PC-9 (cell line): ENCODE measurements around the gene HHLA2. TPM values are rescaled to one million over a fixed set of nuclear protein-coding genes. Genes with fewer than 3 reads are reported as not detected.
"Not testable (repeated sequence)": the region's sequence is repeated elsewhere in the genome, so short reads cannot be mapped to it uniquely, and the experiment has no call there.

Experiments used
- BruUV-seq: library from RNA; stranded (reverse); fragments of 400-500 nt; replicated peaks from 2 replicates; lab custom pipeline; 2021; lab: Mats Ljungman, UMichigan
- CTCF ChIA-PET: fragments of 300-600 bp; sonication (Branson Sonifier 250); formaldehyde crosslinking; loops from one replicate; lab custom pipeline; 2022; ENCODE audit warnings: antibody characterized with exemption; lab: Charles Lee
- POLR2A ChIA-PET: fragments of 300-600 bp; sonication (Branson Sonifier 250); formaldehyde crosslinking; loops from one replicate; lab custom pipeline; 2022; ENCODE audit warnings: antibody characterized with exemption; ENCODE audit not compliant: unreplicated experiment; lab: Charles Lee
- DNase-seq, 2 experiments: peaks; one replicate each; pipeline versions ENCODE4 v3.0.0 to v3.0.0-alpha.2; 2015 to 2022; ENCODE audit warnings: mixed read lengths in 1 of 2
- H2AFZ ChIP-seq: fragments of 200-600 bp; sonication (generic); 2 replicates; pipeline ENCODE4 v1.8.1; 2017; ENCODE audit warnings: antibody characterized with exemption
- H3F3A ChIP-seq: fragments of 200-600 bp; sonication (generic); 2 replicates; pipeline ENCODE4 v1.8.1; 2017; ENCODE audit warnings: antibody characterized with exemption, mild to moderate bottlenecking, low read depth; ENCODE audit not compliant: insufficient read depth
- H3K27ac ChIP-seq: fragments of 200-600 bp; sonication (generic); 2 replicates; pipeline ENCODE4 v1.6.1; 2016; ENCODE audit warnings: mixed run types
- H3K27me3 ChIP-seq: fragments of 200-600 bp; sonication (generic); 2 replicates; pipeline ENCODE4 v1.6.1; 2016; ENCODE audit warnings: low read depth, mixed run types; ENCODE audit not compliant: insufficient read depth
- H3K36me3 ChIP-seq: fragments of 200-600 bp; sonication (generic); 2 replicates; pipeline ENCODE4 v1.6.1; 2016; ENCODE audit warnings: low read depth, mixed run types
- H3K4me1 ChIP-seq: fragments of 200-600 bp; sonication (generic); replicated peaks from 2 replicates; pipeline ENCODE4 v1.6.1; 2016; ENCODE audit warnings: mixed run types; ENCODE audit not compliant: insufficient read depth
- H3K4me2 ChIP-seq: fragments of 200-600 bp; sonication (generic); 2 replicates; pipeline ENCODE4 v1.6.1; 2017; ENCODE audit warnings: mixed run types
- H3K4me3 ChIP-seq: fragments of 200-600 bp; sonication (generic); 2 replicates; pipeline ENCODE4 v1.6.1; 2016; ENCODE audit warnings: mixed run types
- H3K79me2 ChIP-seq: fragments of 200-600 bp; sonication (generic); 2 replicates; pipeline ENCODE4 v1.6.1; 2017; ENCODE audit warnings: low read depth, mixed run types
- H3K9me2 ChIP-seq: fragments of 200-600 bp; sonication (generic); 2 replicates; pipeline ENCODE4 v1.8.1; 2017; ENCODE audit warnings: mild to moderate bottlenecking; ENCODE audit not compliant: insufficient read depth
- H3K9me3 ChIP-seq: fragments of 200-600 bp; sonication (generic); 2 replicates; pipeline ENCODE4 v1.8.1; 2016; ENCODE audit warnings: low read depth; ENCODE audit not compliant: insufficient read depth
- H4K20me1 ChIP-seq: fragments of 200-600 bp; sonication (generic); 2 replicates; pipeline ENCODE4 v1.8.1; 2017; ENCODE audit not compliant: insufficient read depth
- CTCF ChIP-seq: fragments of 200-600 bp; sonication (generic); conservative IDR thresholded peaks from 2 replicates; pipeline ENCODE4 v1.6.1; 2017; ENCODE audit warnings: mixed run types, antibody characterized with exemption, mild to moderate bottlenecking, moderate library complexity
- EZH2 ChIP-seq: fragments of 200-600 bp; sonication (generic); IDR thresholded peaks from 2 replicates; pipeline ENCODE4 v1.8.0; 2017; ENCODE audit warnings: antibody characterized with exemption, low read depth
- intact Hi-C: fragments of 100-400 bp; cut with micrococcal nuclease; formaldehyde crosslinking; loops from one replicate; pipeline ENCODE4 v1.10.0; 2022; ENCODE audit not compliant: unreplicated experiment
- total RNA-seq: library from RNA; stranded (reverse); gene quantifications from 2 replicates; pipeline ENCODE4 v1.2.3, GENCODE V29; 2021

Gene HHLA2
- total RNA-seq, 1 experiment from 2014 or later, result not detected

GRCh38 chr3:108271626-108272025 is 24.7 kb upstream of the HHLA2 start:
- Histone ChIP-seq H3K4me2 (no peak overlapping the region), H3K79me2 (no peaks in the 10 kb centered on the region), H3K27ac (no peak overlapping the region), H2AFZ (no peak overlapping the region; the same call in 1 of the 2 replicates), H4K20me1 (no peaks in the 10 kb centered on the region), H3F3A (no peaks in the 10 kb centered on the region), H3K27me3 (no peaks in the 10 kb centered on the region), H3K9me2 (no peaks in the 10 kb centered on the region; the same call in 1 of the 2 replicates), H3K4me3 (no peak overlapping the region), H3K36me3 (no peaks in the 10 kb centered on the region), H3K4me1 (no peaks in the 10 kb centered on the region), H3K9me3 (no peaks in the 10 kb centered on the region)
- ChIA-PET POLR2A (interaction anchor here (0.6 kb wide), 1 partner anchor 78 kb away, joined by 18 read pairs; no protein-coding TSS in a partner anchor), CTCF (no interaction called here)
- no TSS peak for BruUV-seq
- DNase-seq, result peak in 1 of 2 experiments; percentile 28
- TF ChIP-seq EZH2 (no peak), CTCF (no peak)
- intact Hi-C loops, result no loop called here

GRCh38 chr3:108279066-108279465 is 17.3 kb upstream of the HHLA2 start:
- H3K27ac ChIP-seq, H3K27me3 ChIP-seq, H3K36me3 ChIP-seq, H3K9me2 ChIP-seq, H3K4me2 ChIP-seq, H4K20me1 ChIP-seq, CTCF ChIA-PET, BruUV-seq, H3K4me3 ChIP-seq, H3K79me2 ChIP-seq, POLR2A ChIA-PET, H2AFZ ChIP-seq, intact Hi-C loops, H3F3A ChIP-seq: not testable (repeated sequence)
- peak in 1 of 2 experiments; percentile 5 for DNase-seq
- Histone ChIP-seq H3K4me1 (peaks cover 16% of the 10 kb centered on the region), H3K9me3 (peaks cover 29% of the 10 kb centered on the region)

- Histone ChIP-seq H3K9me3 (peaks cover 29% of the 10 kb centered on the region), H3K4me2 (no peak overlapping the region), H3K4me1 (peaks cover 16% of the 10 kb centered on the region), H3K4me3 (no peak overlapping the region), H3F3A (no peaks in the 10 kb centered on the region), H3K9me2 (no peaks in the 10 kb centered on the region), H4K20me1 (no peaks in the 10 kb centered on the region), H3K27me3 (no peaks in the 10 kb centered on the region), H3K27ac (no peak overlapping the region), H2AFZ (no peak overlapping the region), H3K36me3 (no peaks in the 10 kb centered on the region), H3K79me2 (no peaks in the 10 kb centered on the region)
- DNase-seq, result no peak
- TF ChIP-seq EZH2 (no peak), CTCF (no peak)
- intact Hi-C loops, result no loop called here
- no TSS peak for BruUV-seq
- ChIA-PET CTCF (no interaction called here), POLR2A (no interaction called here)
Observed at GRCh38 chr3:108280476-108280875, 15.9 kb upstream of the HHLA2 start.

- BruUV-seq, result no TSS peak
- no peaks in the 10 kb centered on the region for H4K20me1 ChIP-seq
- no peaks in the 10 kb centered on the region for H3K79me2 ChIP-seq
- no peak for DNase-seq
- no peaks in the 10 kb centered on the region for H3K27me3 ChIP-seq
- H3K4me3 ChIP-seq, result no peak overlapping the region
- intact Hi-C loops, result no loop called here
- H3K4me2 ChIP-seq, result no peak overlapping the region
- H3K9me2 ChIP-seq, result no peaks in the 10 kb centered on the region
- CTCF ChIA-PET, result no interaction called here
- peaks cover 29% of the 10 kb centered on the region for H3K9me3 ChIP-seq
- H3F3A ChIP-seq, result no peaks in the 10 kb centered on the region
- H3K4me1 ChIP-seq, result peaks cover 16% of the 10 kb centered on the region
- H3K36me3 ChIP-seq, result no peaks in the 10 kb centered on the region
- no peak overlapping the region for H2AFZ ChIP-seq
- POLR2A ChIA-PET, result interaction anchor here (0.7 kb wide), 1 partner anchor 160 kb away, joined by 4 read pairs; no protein-coding TSS in a partner anchor
- no peak overlapping the region for H3K27ac ChIP-seq
- no peak for TF ChIP-seq CTCF
- no peak for TF ChIP-seq EZH2
Observed at GRCh38 chr3:108281670-108282069, 14.7 kb upstream of the HHLA2 start.
